ENCODE data around the gene SLC2A8.

Gene SLC2A8

DNA sequence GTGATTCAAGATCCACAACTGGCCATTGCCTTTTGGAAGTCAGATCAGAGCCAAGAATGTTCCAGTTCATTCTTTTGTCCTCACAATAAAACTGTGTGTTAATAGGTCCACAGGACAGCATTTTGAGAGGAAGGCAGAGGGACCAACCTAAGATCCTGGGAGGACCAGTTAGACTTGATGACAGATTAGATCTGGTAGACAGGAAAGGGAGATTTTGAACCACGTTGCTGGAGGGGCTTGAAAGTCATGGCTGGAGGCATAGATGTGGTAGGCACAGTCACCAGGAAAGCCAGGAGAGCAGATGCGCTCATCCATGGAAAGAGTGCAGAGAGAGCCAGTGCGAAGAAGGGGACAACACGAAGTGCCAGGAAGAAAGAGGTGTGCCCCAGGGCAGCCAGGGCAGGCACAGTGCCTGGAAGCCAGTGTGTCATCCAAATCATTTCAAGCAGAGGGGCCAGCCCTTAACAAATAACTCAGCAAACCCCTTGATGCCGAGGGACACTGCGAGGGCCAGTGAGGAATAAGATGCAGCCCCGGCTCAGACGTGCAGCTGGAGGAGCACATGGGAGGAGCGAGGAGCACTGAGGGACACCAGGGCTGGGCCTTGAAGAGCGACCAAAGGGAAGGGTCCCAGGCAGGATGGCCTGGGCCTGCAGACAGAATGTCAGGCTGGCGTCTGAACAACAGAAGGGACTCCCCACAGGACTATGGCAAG lies 12.8 kb upstream of the SLC2A8 start:
- DNase-seq, result peak; percentile 43

DNA sequence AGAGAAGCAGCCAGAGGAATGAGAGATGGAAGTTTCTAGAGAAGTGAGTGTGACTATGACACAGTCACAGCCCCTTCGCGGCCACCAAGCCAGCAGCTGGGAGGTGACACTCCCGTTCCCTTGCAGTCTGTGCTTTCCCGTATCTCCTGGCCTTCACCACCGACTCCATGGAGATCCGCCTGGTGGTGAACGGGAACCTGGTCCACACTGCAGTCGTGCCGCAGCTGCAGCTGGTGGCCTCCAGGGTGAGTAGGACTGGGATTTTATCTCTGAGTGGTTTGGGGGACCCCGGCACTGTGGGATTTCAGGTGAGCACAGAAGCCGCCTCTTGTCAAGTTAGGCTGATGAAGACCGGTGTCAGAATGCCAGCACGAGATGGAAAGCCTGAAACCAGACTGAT lies 12.1 kb upstream of the SLC2A8 start:
- peak; percentile 55 for DNase-seq

DNA sequence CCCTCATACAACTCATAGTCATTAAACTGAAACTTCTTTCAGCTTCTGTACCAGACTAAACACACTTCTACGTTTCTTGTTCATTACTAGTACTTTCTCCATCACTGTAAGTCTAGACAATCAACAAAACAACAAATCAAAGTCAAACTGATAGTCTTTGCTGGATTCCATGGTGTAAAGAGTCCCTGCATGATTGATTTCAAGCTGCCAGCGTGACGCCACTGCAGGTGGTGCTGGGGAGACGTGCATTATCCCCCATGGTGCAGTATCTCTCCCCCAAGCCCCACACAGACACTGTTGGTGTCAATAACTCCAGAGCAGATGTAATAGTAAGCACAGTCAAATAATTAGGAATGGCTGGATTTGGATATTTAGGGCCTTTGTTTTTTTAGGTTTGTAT lies 10.7 kb upstream of the SLC2A8 start:
- DNase-seq, result no peak

DNA sequence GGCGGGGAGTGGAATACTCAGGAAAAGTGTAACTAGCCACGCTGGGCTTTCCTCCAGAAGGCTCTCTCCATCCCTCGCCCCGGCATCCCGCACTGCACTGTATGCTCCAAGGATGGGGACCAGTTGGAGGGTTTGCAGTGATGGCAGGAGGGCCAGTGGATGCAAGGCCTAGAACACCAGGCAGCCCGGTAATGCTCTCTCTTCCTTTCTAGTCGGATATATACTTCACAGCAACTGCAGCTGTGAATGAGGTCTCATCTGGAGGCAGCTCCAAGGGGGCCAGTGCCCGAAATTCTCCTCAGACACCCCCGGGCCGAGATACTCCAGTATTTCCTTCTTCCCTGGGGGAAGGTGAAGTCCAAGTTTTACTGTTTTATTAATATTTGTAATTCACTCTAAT lies 10.0 kb upstream of the SLC2A8 start:
- DNase-seq, result peak; percentile 41

DNA sequence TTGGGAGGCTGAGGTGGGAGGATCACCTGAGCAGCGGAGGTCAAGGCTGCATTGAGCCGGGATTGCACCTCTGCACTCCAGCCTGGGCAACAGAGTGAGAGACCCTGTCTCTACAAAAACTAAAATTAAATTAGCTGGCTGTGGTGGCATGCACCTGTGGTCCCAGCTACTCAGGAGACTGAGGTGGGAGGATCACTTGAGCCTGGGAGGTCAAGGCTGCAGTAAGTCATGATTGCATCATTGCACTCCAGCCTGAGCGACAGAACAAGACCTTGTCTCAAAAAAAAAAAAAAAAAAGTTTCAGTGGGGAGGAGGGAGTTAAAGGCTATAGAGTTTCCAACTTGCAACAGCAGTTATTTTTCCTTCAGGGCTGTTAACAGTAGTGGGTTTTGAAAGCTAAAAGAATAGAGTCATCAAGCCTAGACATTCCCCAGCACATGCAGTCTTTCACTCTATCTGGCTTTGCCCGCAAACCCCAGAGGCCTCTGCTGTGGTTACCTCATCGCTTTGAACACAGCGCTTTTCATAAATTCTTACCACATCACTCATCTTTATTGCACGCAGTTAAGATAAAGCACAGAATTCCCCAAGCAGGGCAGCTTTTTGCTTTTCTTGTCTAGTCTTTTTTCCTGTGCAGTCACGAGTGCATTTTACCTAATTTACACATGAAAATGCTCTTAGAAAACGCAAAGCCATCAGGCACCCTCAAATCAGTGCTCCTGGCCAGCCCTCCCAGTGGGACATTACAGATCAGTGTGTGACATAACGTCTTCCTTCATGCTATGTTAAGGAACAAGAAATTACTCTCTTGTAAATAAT lies 8.7 kb upstream of the SLC2A8 start:
- DNase-seq, result peak; percentile 92

DNA sequence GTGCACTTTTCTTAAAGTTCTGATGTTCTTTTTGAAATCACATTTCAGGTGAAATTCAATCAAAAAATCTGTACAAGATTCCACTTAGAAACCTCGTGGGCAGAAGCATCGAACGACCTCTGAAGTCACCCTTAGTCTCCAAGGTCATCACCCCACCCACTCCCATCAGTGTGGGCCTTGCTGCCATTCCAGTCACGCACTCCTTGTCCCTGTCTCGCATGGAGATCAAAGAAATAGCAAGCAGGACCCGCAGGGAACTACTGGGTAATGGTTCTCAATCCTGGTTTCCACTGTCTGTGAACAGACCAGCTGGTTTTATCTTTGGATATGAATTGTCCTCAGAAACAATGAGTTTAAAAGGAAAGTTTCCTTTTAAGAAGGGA lies 8.1 kb upstream of the SLC2A8 start:
- no peak for DNase-seq

DNA sequence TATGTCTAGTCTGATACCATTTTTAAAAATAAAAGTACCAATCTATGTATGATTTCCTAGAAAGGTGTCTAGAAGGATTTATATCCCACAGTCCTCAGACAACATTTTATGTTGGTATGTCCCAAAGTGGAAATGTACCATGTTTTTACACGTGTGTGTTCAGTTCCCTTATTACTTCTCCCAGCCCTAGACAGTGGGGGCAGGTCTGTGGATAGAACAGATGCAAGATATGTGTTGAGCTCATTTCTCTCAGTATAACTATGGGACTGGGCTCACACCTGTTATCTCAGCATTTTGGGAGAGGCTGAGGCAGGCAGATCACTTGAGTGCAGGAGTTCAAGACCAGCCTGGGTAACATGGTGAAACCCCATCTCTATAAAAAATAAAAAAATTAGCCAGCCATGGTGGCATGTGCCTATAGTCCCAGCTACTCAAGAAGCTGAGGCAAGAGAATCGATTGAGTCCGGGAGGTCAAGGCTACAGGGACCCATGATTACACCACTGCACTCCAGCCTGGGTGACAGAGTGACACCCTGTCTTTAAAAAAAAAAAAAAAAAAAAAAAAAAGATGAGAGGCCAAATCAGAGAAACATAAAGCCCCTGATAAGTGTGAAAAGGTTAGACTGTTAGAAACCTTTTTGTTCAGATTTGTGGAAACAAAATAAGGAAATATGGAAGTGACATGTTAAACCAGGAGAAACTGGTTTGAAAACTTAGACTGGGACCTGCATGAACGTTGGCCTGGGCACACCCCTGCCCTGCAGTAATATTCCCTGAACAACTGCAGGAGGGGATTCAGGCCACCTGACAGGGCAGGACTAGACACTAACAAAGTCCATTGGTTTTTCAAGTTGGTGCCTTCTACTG lies 7.4 kb upstream of the SLC2A8 start:
- DNase-seq, result no peak

DNA sequence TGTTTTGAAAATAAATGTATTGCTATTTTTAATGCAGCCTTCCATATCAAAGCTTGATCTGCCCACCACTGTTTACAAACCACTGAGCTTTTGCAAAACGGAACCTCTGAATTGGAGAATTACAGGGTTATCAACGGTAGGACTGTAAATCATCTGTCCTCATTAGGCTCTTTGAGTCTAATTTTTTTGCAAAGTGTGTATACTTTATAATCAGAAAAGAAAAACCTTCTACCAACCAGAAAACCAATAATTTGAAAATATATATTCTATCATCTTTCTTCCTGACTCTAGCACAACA lies 6.8 kb upstream of the SLC2A8 start:
- no peak for DNase-seq

DNA sequence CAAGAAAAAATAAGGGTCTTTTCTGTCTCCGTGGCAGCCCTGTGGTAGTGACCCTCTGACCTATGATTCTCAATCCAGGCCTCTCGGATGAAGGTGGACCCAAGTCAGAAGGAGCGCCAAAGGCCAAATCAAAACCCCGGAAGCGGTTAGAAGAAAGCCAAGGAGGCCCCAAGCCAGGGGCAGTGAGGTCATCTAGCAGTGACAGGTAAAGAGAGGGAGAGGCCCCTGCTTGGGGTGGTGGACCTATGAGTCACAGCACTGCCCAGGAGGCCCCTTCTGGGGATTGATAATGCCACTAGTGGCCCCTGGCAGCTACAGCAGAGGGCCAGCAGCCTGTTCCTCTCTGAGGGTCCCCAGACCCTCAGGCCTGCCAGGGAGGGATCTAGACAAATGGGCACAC lies 6.4 kb upstream of the SLC2A8 start:
- no peak for DNase-seq

DNA sequence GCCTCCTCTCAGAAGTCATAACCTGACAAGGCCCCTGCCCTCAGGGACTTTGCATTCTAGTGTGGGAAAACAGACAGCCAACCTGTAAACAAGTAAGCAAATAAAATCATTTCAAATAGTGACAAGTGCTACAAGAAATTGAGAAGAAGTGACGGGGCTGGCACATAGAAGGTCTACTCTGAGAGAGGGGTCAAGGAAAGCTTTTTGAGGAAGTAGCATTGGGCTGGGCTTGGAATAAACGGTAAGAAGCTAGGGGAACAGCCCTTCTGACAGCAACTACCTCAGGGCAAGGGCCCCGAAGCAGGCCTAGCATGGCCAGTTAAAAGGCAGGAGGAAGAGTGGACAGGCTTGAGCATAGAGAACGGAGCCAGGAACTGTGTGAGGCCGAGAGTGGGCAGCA lies 4.8 kb upstream of the SLC2A8 start:
- DNase-seq, result no peak

DNA sequence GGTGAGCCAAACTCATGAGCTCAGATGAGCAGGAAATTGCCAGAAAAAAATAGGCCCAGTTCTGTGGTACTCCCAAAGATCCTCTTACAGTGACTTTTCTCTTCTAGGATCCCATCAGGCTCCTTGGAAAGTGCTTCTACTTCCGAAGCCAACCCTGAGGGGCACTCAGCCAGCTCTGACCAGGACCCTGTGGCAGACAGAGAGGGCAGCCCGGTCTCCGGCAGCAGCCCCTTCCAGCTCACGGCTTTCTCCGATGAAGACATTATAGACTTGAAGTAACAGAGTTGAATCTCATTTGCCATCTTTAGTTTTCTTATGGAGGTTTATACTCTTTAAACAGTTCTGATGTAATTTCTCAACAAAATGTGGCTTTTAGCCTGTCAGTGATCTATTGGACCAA lies 4.0 kb upstream of the SLC2A8 start:
- DNase-seq, result no peak

DNA sequence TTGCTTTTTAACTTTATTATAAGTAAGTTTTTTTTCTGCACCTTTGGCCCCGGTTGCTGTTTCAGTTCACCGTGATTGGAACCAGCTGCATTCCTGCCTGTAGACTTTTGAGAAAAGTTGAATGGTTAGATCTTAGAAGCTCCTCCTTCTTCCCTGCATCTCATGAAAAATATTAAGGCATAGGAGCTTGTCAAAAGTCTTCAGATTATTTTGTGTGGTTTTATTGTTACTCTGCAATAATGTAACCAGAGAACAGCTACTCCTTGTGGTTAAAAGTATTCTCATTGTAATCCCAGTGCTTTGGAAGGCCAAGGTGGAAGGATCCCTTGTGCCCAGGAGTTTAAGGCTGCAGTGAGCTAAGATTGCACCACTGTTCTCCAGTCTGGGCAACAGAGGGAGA lies 3.3 kb upstream of the SLC2A8 start:
- no peak for DNase-seq

DNA sequence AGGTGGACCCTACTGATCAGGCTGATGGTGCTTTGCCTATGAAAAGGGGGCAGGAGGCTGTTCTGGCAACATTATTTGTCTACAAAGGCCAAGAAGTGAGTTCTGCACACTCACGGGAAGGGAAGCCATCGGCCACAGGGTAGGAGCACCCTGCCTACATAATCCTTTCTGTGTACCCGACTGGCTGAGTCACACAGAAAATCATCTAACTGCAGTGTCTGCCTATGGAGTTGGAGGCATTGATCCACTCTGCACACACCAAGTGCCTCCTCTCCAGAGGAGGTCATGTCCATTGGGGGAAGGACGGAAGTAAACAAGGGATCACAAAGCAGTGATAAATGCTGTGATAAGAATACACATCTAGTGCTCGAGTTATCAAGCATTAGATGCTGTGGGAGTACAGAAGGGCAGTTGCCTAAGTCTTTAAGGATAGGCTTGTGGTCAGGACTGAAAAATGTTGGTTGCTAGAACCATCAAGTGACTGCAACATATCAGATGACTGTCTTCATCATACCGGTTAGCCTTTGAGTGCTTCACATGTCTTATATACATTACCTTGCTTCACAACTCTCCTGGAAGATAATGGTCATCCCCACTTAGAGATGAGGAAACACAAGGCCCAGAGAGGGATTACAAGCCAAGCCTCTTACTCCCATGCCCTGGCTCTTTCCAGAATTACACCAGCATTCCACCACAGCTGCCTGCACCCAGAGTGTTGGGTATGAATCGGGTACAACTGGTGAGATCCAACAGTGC lies 1.3 kb upstream of the SLC2A8 start:
- no peak for DNase-seq

DNA sequence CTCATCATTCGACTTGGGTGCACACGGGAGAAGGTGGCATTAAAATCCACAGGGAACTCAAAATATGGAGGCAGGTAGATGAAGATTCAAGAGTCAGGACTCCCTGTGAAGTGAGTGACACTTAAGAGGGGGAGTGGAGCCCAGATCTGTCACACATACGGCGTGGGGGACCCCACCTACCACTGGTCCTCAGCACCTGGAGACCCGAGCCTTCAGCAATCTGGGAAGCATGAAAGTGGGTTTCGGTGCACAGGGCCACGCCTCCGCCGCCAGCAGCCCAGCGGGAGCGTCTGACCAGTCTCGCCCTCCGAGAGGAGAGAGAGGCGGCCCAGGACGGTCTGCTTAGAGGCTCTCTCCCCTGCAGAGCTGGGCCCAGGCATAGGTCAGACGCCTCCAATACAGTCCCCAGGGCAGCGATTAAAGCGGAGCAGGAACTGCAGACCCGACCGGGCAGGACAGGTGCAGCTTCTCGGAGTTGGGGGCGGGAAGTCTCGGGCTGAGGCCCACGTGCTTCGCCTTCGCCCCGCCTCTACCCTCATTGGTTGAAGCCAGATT lies 639 bp upstream of the SLC2A8 start:
- no peak for DNase-seq

DNA sequence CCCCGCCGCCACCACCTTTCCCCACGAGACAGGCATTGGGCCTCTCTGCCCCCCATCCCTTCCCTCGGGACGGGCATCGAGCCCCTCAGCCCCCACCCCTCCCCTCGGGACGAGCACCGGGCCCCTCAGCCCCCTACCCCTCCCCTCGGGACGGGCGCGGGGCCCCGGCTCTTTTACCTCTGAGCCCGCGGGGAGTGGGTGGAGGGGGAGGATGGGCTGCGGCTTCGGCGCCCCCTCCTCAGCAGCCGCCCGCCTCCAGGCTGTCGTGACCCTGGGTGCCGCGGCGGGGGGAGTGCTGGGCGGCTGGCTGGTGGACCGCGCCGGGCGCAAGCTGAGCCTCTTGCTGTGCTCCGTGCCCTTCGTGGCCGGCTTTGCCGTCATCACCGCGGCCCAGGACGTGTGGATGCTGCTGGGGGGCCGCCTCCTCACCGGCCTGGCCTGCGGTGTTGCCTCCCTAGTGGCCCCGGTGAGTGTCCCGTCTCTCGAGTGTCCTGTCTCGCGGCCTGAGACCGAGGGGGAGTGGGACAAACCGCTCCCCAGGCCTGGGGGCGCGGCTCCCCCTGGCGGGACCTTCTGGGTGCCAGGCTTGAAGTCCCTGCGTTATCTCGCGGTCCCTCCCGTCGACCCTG lies 791 bp downstream of the SLC2A8 start:
- peak; percentile 69 for DNase-seq

DNA sequence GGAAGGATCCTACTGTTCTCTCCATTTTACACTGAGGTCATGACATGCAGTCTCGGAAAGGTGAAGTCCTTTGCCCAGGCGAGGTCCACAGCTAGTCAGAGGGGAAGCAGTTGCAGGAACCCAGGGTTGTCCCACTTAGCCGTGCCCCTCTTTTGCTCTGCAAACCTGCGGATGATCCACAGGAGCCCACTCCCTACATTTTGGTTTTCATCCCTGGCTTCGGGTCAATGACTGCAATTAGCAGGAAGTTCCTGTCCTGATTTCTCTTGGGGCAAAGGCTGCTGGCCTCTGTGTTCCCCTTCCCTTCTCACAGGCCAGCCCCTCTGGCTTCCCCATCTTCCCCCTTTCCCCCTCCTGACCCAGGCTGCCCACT lies 1.3 kb downstream of the SLC2A8 start:
- no peak for DNase-seq

DNA sequence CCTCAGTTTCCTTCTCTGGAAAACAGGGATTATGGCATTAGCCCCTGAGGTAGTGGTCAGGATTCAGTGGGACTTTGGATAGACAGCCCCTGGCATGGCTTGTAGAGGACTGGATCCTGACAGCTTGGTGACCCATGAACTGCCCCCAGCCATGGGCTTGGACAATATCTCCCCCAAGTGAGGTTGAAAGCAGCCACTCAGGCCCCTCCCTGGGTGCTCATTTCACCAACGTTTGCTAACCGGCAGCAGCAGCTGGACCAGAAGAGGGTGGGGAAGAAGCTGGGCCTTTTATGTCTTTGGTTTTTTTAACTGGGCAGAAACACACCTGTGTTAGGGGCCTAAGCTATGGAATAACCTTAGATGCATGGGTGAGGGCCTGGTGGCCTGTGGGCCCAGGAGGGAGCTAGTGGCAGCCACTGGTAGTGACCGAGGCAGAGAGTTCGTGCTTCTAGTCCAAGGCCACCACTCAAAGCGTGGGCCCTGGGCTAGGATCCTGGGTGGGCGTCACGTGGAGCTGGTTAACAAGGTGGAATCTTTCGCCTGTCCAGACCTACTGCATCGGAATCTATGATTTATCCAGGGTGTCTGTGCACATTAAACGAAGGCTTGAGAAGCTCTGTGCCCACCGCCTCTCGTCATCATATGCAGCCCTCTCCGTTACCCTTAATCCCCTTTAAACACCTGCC lies 1.9 kb downstream of the SLC2A8 start:
- DNase-seq, result no peak

DNA sequence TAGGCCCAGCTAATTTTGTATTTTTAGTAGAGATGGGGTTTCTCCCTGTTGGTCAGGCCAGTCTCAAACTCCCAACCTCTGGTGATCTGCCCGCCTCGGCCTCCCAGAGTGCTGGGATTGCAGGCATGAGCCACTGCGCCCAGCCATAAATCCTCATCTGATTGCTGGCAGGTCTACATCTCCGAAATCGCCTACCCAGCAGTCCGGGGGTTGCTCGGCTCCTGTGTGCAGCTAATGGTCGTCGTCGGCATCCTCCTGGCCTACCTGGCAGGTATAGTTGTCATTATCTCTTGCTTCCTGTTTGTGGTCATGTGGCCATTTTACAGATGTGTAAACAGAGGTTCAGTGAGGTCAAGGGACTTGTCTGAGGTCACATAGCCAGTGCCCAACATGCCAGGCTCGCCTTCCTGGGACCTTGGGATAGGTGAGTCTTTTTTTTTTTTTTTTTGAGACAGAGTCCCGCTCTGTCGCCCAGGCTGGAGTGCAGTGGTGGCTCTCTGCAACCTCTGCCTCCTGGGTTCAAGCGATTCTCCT lies 2.8 kb downstream of the SLC2A8 start:
- no peak for DNase-seq

DNA sequence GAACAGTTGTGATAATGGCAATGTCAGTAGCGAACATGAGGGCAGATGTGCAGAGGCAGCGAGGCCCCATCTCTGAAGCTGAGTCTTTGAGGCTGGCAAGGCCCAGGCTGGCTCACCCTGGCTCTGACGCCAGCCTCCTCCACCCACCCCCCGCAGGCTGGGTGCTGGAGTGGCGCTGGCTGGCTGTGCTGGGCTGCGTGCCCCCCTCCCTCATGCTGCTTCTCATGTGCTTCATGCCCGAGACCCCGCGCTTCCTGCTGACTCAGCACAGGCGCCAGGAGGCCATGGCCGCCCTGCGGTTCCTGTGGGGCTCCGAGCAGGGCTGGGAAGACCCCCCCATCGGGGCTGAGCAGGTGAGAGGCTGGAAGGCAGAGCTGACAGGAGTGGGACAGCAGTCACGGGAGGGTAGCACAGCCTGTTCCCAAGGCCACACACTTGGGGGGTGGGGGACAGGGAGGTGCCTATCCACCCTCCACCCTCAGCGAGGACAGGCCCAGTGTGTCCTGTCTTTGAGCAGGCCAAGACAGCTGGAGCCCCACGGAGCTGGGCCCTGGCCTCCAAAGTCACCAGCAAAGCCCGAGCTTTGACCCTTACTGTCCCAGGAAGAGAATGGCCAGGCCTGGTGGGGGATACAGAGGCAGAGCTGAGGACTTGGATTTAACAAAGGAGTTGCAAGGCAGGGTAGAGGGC lies 5.6 kb downstream of the SLC2A8 start:
- DNase-seq, result no peak

DNA sequence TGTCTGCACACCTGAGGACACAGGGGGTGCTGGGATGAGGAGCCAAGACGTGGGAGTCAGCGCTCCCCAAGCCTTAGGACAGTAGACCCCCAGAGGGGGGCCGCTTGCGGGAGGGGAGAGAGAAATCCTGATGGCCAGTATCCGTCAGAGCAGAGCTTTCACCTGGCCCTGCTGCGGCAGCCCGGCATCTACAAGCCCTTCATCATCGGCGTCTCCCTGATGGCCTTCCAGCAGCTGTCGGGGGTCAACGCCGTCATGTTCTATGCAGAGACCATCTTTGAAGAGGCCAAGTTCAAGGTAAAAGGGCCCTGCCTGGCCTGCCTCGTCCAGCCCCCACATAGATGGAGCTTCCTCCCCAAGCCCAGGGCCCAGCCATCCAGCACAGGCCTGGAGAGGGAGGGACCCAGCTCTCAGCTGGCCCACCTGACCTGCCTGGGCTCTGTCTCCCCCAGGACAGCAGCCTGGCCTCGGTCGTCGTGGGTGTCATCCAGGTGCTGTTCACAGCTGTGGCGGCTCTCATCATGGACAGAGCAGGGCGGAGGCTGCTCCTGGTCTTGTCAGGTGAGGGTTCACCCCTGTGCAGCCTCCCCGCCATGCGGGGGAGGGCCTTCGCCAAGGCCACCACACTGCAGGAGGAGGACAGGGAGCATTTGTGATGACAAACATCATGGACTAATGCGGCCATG lies 6.7 kb downstream of the SLC2A8 start:
- no peak for DNase-seq
